Caco-2 (cell line): Measurements from ENCODE around the gene SUMF1. TPM values are rescaled to one million over a fixed set of nuclear protein-coding genes. Genes with fewer than 3 reads are reported as not detected.

ENCODE experiments used
- BruUV-seq: library from RNA; stranded (reverse); fragments of 400-500 nt; replicated peaks from 2 replicates; lab custom pipeline; 2021; lab: Mats Ljungman, UMichigan
- CTCF ChIA-PET: fragments of 300-600 bp; sonication (Branson Sonifier 250); formaldehyde crosslinking; loops from one replicate; lab custom pipeline; 2022; ENCODE audit warnings: antibody characterized with exemption; lab: Charles Lee
- POLR2A ChIA-PET: fragments of 300-600 bp; sonication (Branson Sonifier 250); formaldehyde crosslinking; loops from one replicate; lab custom pipeline; 2022; ENCODE audit warnings: antibody characterized with exemption; lab: Charles Lee
- DNase-seq, 2 experiments: peaks; one replicate each; pipeline versions ENCODE4 v3.0.0 to v3.0.0-alpha.2; 2020 to 2022
- H3K27me3 ChIP-seq: replicated peaks from 2 replicates; pipeline ENCODE4 v1.6.0; 2011; ENCODE audit warnings: low read length; ENCODE audit not compliant: control insufficient read depth, insufficient read depth
- H3K36me3 ChIP-seq: 2 replicates; pipeline ENCODE4 v1.5.1; 2011; ENCODE audit warnings: low read length; ENCODE audit not compliant: control insufficient read depth, insufficient read depth
- H3K4me1 ChIP-seq: fragments of 250-450 bp; sonication (Bioruptor Pico); 2 replicates; pipeline ENCODE4 v1.5.1; 2020; ENCODE audit warnings: mild to moderate bottlenecking
- H3K4me3 ChIP-seq: 2 replicates; pipeline ENCODE4 v1.5.1; 2011; ENCODE audit warnings: low read depth, mild to moderate bottlenecking, control low read depth, low read length
- H3K9me3 ChIP-seq: fragments of 250-450 bp; sonication (Bioruptor Pico); 2 replicates; pipeline ENCODE4 v1.5.1; 2020; ENCODE audit warnings: mild to moderate bottlenecking, moderate library complexity
- H3K27ac Mint-ChIP-seq: one replicate; pipeline ENCODE4 v1.8.0; 2022; ENCODE audit warnings: mixed read lengths; ENCODE audit not compliant: unreplicated experiment
- H3K27me3 Mint-ChIP-seq: one replicate; pipeline ENCODE4 v1.8.0; 2022; ENCODE audit warnings: mixed read lengths; ENCODE audit not compliant: insufficient read depth, unreplicated experiment
- H3K36me3 Mint-ChIP-seq: one replicate; pipeline ENCODE4 v1.8.0; 2022; ENCODE audit warnings: mild to moderate bottlenecking, mixed read lengths; ENCODE audit not compliant: insufficient read depth, unreplicated experiment
- H3K4me1 Mint-ChIP-seq: one replicate; pipeline ENCODE4 v1.8.0; 2022; ENCODE audit warnings: low read depth, mixed read lengths; ENCODE audit not compliant: unreplicated experiment
- H3K4me3 Mint-ChIP-seq: one replicate; pipeline ENCODE4 v1.8.0; 2022; ENCODE audit warnings: mild to moderate bottlenecking, moderate library complexity, mixed read lengths; ENCODE audit not compliant: unreplicated experiment
- H3K9me3 Mint-ChIP-seq: one replicate; pipeline ENCODE4 v1.8.0; 2022; ENCODE audit warnings: mixed read lengths; ENCODE audit not compliant: unreplicated experiment
- intact Hi-C: fragments of 100-400 bp; cut with micrococcal nuclease; formaldehyde crosslinking; loops from one replicate; pipeline ENCODE4 v1.10.0; 2022; ENCODE audit not compliant: unreplicated experiment
- total RNA-seq: library from RNA; stranded (reverse); gene quantifications from 2 replicates; pipeline ENCODE4 v1.2.3, GENCODE V29; 2022
- TF ChIP-seq, protein P1 (sequence below), 2 experiments: fragments of 200-600 bp in 1 of 2; IDR thresholded peaks; 1 replicate in 1 of 2; 2 replicates in 1 of 2; pipeline versions ENCODE4 v1.5.1 to v1.8.0; 2011 to 2022; ENCODE audit warnings: antibody characterized with exemption in 1 of 2, control low read depth in 1 of 2, inconsistent platforms in 1 of 2, low read depth in 1 of 2, low read length in 1 of 2, mild to moderate bottlenecking in 1 of 2, moderate library complexity in 1 of 2; ENCODE audit not compliant: insufficient read depth in 1 of 2, severe bottlenecking in 1 of 2, unreplicated experiment in 1 of 2

Gene SUMF1
- total RNA-seq, 1 experiment from 2014 or later: 24.4 TPM

DNA sequence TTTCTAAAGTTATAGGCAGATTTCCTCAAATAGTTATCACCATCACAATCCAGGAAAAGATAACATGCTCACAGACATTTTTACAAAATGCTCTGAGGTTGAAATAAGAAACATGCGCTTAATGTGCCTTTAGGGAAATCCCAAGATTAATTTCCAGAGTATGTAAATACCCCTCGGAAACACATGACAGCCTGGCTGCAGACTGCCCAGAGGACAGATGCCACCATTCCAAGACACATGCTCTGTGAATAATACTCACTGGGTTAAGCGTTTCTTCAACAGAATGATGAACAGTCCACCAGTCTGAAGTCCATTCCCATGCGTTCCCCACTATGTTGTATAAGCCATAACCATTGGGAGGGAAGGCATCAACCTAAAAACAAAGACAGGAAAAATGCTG, 56.5 kb downstream of the SUMF1 start:
- Mint-ChIP-seq H3K27ac (no peak overlapping the region), H3K4me1 (no peaks in the 10 kb centered on the region), H3K27me3 (no peaks in the 10 kb centered on the region), H3K4me3 (no peak overlapping the region), H3K36me3 (peaks cover 5% of the 10 kb centered on the region), H3K9me3 (no peaks in the 10 kb centered on the region)
- H3K4me3 ChIP-seq: no peak overlapping the region
- H3K9me3 ChIP-seq: no peaks in the 10 kb centered on the region
- no peaks in the 10 kb centered on the region for H3K4me1 ChIP-seq
- no TSS peak for BruUV-seq
- no peak for DNase-seq
- no peaks in the 10 kb centered on the region for H3K36me3 ChIP-seq
- intact Hi-C loops: loop anchor here (2.0 kb wide), 1 partner anchor 60 kb away; no protein-coding TSS in a partner anchor
- H3K27me3 ChIP-seq: no peaks in the 10 kb centered on the region
- ChIA-PET POLR2A (no interaction called here), CTCF (no interaction called here)
- TF ChIP-seq, protein P1, sequence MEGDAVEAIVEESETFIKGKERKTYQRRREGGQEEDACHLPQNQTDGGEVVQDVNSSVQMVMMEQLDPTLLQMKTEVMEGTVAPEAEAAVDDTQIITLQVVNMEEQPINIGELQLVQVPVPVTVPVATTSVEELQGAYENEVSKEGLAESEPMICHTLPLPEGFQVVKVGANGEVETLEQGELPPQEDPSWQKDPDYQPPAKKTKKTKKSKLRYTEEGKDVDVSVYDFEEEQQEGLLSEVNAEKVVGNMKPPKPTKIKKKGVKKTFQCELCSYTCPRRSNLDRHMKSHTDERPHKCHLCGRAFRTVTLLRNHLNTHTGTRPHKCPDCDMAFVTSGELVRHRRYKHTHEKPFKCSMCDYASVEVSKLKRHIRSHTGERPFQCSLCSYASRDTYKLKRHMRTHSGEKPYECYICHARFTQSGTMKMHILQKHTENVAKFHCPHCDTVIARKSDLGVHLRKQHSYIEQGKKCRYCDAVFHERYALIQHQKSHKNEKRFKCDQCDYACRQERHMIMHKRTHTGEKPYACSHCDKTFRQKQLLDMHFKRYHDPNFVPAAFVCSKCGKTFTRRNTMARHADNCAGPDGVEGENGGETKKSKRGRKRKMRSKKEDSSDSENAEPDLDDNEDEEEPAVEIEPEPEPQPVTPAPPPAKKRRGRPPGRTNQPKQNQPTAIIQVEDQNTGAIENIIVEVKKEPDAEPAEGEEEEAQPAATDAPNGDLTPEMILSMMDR (IDR thresholded peaks at IDR 0.05; ENCODE audit: insufficient read depth in 1 of 2, low read depth in 1 of 2, low read length in 1 of 2, severe bottlenecking in 1 of 2, unreplicated experiment in 1 of 2): no peak

DNA sequence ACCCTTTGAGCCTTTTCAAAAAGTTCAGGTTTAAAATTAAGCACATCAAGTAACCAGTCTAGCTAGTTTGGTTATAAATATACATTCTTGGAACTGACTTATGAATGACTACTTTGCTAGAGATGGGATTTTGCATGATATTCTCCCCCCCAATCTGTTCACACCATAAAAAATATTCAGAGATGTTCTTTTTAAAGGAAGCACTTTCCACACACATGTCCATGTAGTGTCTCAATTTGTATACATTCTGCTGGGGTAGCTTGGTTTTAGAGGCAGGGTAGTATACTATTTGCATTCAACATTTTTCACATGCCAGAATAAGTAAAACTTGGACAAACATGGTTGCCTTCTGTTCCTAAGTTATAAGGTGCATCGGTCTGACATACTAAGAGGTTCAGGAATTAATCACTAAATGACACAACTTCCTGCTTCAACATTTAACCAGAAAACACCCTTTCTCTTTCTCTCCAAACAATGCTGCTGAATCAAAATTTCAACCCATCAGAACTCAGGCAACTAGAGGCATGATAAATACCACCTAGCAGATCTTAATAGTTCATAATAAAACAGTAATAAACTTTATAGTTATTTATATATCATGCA, 57.0 kb downstream of the SUMF1 start:
- POLR2A ChIA-PET: no interaction called here
- no TSS peak for BruUV-seq
- intact Hi-C loops: loop anchor here (2.0 kb wide), 1 partner anchor 59 kb away; no protein-coding TSS in a partner anchor

DNA sequence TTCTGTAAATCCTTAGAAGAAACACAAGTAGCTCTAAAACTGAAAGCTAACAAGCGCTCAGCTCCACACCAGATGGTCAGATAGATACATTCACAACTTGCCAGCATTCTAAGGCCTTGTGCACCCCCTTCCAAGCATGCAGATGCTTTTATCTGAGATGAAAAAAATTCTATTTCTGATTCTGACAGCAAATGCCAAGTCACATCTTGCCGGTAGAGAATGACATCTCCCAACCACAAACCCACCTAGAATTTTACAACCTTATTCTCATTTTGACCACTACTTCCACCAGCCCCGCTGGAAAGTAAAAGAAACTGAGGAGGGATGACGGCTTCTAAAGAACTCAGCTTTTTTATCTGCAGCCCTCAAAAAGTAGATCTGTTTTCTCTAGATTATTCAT, 57.7 kb downstream of the SUMF1 start:
- no peaks in the 10 kb centered on the region for H3K4me1 ChIP-seq
- TF ChIP-seq, protein P1 (IDR thresholded peaks at IDR 0.05; ENCODE audit: insufficient read depth in 1 of 2, low read depth in 1 of 2, low read length in 1 of 2, severe bottlenecking in 1 of 2, unreplicated experiment in 1 of 2): no peak
- no peak overlapping the region for H3K4me3 Mint-ChIP-seq
- H3K27me3 Mint-ChIP-seq: no peaks in the 10 kb centered on the region
- no peak overlapping the region for H3K27ac Mint-ChIP-seq
- H3K27me3 ChIP-seq: no peaks in the 10 kb centered on the region
- no peaks in the 10 kb centered on the region for H3K4me1 Mint-ChIP-seq
- no peak for DNase-seq
- peaks cover 5% of the 10 kb centered on the region for H3K36me3 Mint-ChIP-seq
- no peaks in the 10 kb centered on the region for H3K36me3 ChIP-seq
- intact Hi-C loops: no loop called here
- ChIA-PET CTCF (no interaction called here), POLR2A (no interaction called here)
- H3K9me3 Mint-ChIP-seq: no peaks in the 10 kb centered on the region
- H3K4me3 ChIP-seq: no peak overlapping the region
- no peaks in the 10 kb centered on the region for H3K9me3 ChIP-seq
- BruUV-seq: no TSS peak

More for the DNA sequence above, 57.0 kb downstream of the SUMF1 start:
- no peak for DNase-seq
- H3K36me3 ChIP-seq: no peaks in the 10 kb centered on the region
- H3K27me3 Mint-ChIP-seq: no peaks in the 10 kb centered on the region
- no peak overlapping the region for H3K4me3 ChIP-seq
- CTCF ChIA-PET: no interaction called here
- H3K4me3 Mint-ChIP-seq: no peak overlapping the region
- no peaks in the 10 kb centered on the region for H3K9me3 ChIP-seq
- H3K4me1 ChIP-seq: no peaks in the 10 kb centered on the region
- H3K27me3 ChIP-seq: no peaks in the 10 kb centered on the region
- no peaks in the 10 kb centered on the region for H3K4me1 Mint-ChIP-seq
- H3K36me3 Mint-ChIP-seq: peaks cover 5% of the 10 kb centered on the region
- TF ChIP-seq, protein P1 (IDR thresholded peaks at IDR 0.05; ENCODE audit: insufficient read depth in 1 of 2, low read depth in 1 of 2, low read length in 1 of 2, severe bottlenecking in 1 of 2, unreplicated experiment in 1 of 2): no peak
- no peak overlapping the region for H3K27ac Mint-ChIP-seq
- H3K9me3 Mint-ChIP-seq: no peaks in the 10 kb centered on the region
